KMS-11 (cell line): ENCODE measurements around the gene TRIM63.
"Not testable (repeated sequence)": the region's sequence is repeated elsewhere in the genome, so short reads cannot be mapped to it uniquely, and the experiment has no call there.

Experiments used
- H2AFZ ChIP-seq: fragments of 200-600 bp; sonication (generic); 2 replicates; pipeline ENCODE4 v1.6.1; 2016; ENCODE audit warnings: antibody characterized with exemption, mixed run types, low read depth
- H3K27ac ChIP-seq: fragments of 200-600 bp; sonication (generic); 2 replicates; pipeline ENCODE4 v1.6.1; 2016; ENCODE audit warnings: mild to moderate bottlenecking, mixed run types
- H3K27me3 ChIP-seq: fragments of 200-600 bp; sonication (generic); 2 replicates; pipeline ENCODE4 v1.6.1; 2017; ENCODE audit warnings: mild to moderate bottlenecking, low read depth, mixed run types, moderate library complexity; ENCODE audit not compliant: insufficient read depth
- H3K36me3 ChIP-seq: fragments of 200-600 bp; sonication (generic); 2 replicates; pipeline ENCODE4 v1.6.1; 2017; ENCODE audit warnings: mild to moderate bottlenecking, mixed run types; ENCODE audit not compliant: insufficient read depth
- H3K4me1 ChIP-seq: fragments of 200-600 bp; sonication (generic); 2 replicates; pipeline ENCODE4 v1.6.1; 2016; ENCODE audit warnings: mild to moderate bottlenecking, low read depth, mixed run types; ENCODE audit not compliant: poor library complexity, severe bottlenecking
- H3K4me2 ChIP-seq: fragments of 200-600 bp; sonication (generic); 2 replicates; pipeline ENCODE4 v1.7.0; 2016; ENCODE audit warnings: mild to moderate bottlenecking, mixed run types
- H3K4me3 ChIP-seq: fragments of 200-600 bp; sonication (generic); IDR thresholded peaks from 2 replicates; pipeline ENCODE4 v1.6.1; 2017; ENCODE audit warnings: low read depth, low read length, mixed read lengths; ENCODE audit not compliant: insufficient read depth
- H3K79me2 ChIP-seq: fragments of 200-600 bp; sonication (generic); 2 replicates; pipeline ENCODE4 v1.6.1; 2016; ENCODE audit warnings: low read depth, mixed run types; ENCODE audit not compliant: insufficient read depth
- H3K9ac ChIP-seq: fragments of 200-600 bp; sonication (generic); 2 replicates; pipeline ENCODE4 v1.6.1; 2016; ENCODE audit warnings: mild to moderate bottlenecking, mixed run types
- H4K20me1 ChIP-seq: fragments of 200-600 bp; sonication (generic); 2 replicates; pipeline ENCODE4 v1.6.1; 2016; ENCODE audit warnings: mild to moderate bottlenecking, mixed run types; ENCODE audit not compliant: insufficient read depth
- TF ChIP-seq, protein P1 (sequence below): fragments of 200-600 bp; sonication (generic); conservative IDR thresholded peaks from 2 replicates; pipeline ENCODE4 v1.6.1; 2017; ENCODE audit warnings: low read depth, mild to moderate bottlenecking, antibody characterized with exemption, low read length, moderate library complexity, mixed read lengths

The TRIM63 gene

GRCh38 chr1:26096471-26096870, 29.0 kb upstream of the TRIM63 start:
- Histone ChIP-seq H3K36me3 (no peaks in the 10 kb centered on the region), H2AFZ (no peak overlapping the region), H3K9ac (no peak overlapping the region), H3K79me2 (no peaks in the 10 kb centered on the region), H3K27ac (no peak overlapping the region), H3K4me1 (no peaks in the 10 kb centered on the region), H3K4me3 (no peak overlapping the region), H3K4me2 (no peak overlapping the region), H3K27me3 (peaks cover 4% of the 10 kb centered on the region; the same call in 1 of the 2 replicates), H4K20me1 (no peaks in the 10 kb centered on the region)
- TF ChIP-seq, protein P1, sequence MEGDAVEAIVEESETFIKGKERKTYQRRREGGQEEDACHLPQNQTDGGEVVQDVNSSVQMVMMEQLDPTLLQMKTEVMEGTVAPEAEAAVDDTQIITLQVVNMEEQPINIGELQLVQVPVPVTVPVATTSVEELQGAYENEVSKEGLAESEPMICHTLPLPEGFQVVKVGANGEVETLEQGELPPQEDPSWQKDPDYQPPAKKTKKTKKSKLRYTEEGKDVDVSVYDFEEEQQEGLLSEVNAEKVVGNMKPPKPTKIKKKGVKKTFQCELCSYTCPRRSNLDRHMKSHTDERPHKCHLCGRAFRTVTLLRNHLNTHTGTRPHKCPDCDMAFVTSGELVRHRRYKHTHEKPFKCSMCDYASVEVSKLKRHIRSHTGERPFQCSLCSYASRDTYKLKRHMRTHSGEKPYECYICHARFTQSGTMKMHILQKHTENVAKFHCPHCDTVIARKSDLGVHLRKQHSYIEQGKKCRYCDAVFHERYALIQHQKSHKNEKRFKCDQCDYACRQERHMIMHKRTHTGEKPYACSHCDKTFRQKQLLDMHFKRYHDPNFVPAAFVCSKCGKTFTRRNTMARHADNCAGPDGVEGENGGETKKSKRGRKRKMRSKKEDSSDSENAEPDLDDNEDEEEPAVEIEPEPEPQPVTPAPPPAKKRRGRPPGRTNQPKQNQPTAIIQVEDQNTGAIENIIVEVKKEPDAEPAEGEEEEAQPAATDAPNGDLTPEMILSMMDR: no peak

DNA sequence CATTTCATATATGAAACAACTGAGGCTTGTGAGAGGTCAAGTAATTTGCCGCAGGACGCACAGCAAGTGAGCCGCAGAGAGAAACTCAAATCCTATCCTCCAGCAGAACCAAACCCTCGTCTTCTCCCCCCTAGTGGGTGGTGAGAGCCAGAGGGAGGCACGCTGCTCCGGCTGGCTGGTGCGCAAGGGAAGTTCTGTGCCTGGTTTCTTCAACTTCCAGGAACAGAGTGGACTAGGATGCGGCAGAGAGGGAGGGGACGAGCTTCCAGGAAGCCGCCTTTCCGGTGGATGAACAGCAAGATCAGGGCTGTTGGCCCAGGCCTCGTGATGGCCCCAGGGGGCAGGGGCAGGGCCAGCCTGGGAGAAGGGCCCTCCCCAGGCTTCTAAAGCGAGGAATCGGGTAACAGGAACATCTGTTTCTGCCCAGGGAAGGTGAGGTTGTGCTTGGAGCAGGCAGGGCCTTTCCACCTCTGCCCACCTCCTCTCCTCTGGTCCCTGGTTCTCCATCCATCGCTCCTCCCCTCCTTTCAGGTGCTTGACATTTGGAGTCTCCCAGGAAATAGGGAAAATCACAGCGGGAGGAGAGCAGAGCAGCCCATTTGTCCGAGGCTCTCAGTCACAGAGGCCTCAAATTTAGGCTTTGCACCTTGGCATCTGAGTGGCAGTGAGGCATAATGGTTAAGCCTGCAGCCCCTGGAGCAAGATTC, 27.4 kb upstream of the TRIM63 start:
- H3K27ac ChIP-seq: no peak overlapping the region

DNA sequence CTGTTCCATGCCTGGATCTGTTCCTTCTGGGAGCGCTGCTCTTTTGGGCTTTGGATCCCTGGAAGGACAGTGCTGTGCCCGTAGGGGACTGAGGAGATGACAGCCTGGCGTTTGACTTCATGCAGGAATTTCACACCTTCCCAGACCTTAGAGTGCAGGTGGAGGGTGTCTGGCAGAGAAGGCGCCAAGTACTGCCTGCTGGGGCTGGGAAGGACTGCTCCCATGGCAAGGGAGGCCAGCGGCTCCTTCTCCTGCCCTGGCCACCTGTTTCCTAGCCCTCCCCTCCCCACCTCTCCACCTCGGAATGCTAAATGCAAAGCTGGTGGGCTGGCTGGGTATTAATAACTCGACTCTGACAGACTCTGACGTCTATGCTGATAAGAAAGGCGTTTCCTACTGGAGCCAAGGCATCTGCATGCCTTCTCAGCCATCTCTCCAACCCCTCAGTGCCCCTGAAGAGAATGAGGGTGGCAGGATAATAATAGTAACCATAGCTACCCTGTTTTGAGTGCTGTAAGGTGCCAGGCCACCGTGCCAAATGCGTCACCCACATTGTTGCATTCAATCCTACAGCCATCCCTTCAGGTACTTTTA, 26.7 kb upstream of the TRIM63 start:
- H2AFZ ChIP-seq: no peak overlapping the region
- TF ChIP-seq, protein P1: no peak
- H3K27ac ChIP-seq: no peak overlapping the region
- no peaks in the 10 kb centered on the region for H3K79me2 ChIP-seq
- H3K4me1 ChIP-seq: no peaks in the 10 kb centered on the region
- no peak overlapping the region for H3K9ac ChIP-seq
- H3K4me3 ChIP-seq: no peak overlapping the region
- peaks cover 4% of the 10 kb centered on the region; the same call in 1 of the 2 replicates for H3K27me3 ChIP-seq
- no peaks in the 10 kb centered on the region for H3K36me3 ChIP-seq
- no peak overlapping the region for H3K4me2 ChIP-seq
- H4K20me1 ChIP-seq: no peaks in the 10 kb centered on the region

More for the DNA sequence above, 27.4 kb upstream of the TRIM63 start:
- Histone ChIP-seq H3K4me3 (no peak overlapping the region), H3K9ac (no peak overlapping the region), H2AFZ (no peak overlapping the region), H3K4me2 (no peak overlapping the region), H3K4me1 (no peaks in the 10 kb centered on the region), H3K36me3 (no peaks in the 10 kb centered on the region), H3K79me2 (no peaks in the 10 kb centered on the region), H3K27me3 (peaks cover 4% of the 10 kb centered on the region; the same call in 1 of the 2 replicates), H4K20me1 (no peaks in the 10 kb centered on the region)
- TF ChIP-seq, protein P1: no peak

GRCh38 chr1:26093569-26093968, 26.1 kb upstream of the TRIM63 start:
- not testable (repeated sequence) for H3K27ac ChIP-seq, H3K4me2 ChIP-seq

GRCh38 chr1:26092422-26092821, 25.0 kb upstream of the TRIM63 start:
- no peaks in the 10 kb centered on the region for H4K20me1 ChIP-seq
- no peak overlapping the region for H3K4me2 ChIP-seq
- no peak overlapping the region for H2AFZ ChIP-seq
- H3K36me3 ChIP-seq: no peaks in the 10 kb centered on the region
- H3K79me2 ChIP-seq: no peaks in the 10 kb centered on the region
- no peak overlapping the region for H3K27ac ChIP-seq
- peaks cover 4% of the 10 kb centered on the region; the same call in 1 of the 2 replicates for H3K27me3 ChIP-seq
- H3K9ac ChIP-seq: no peak overlapping the region
- TF ChIP-seq, protein P1: no peak
- no peaks in the 10 kb centered on the region for H3K4me1 ChIP-seq
- no peak overlapping the region for H3K4me3 ChIP-seq

More at GRCh38 chr1:26093569-26093968, 26.1 kb upstream of the TRIM63 start:
- not testable (repeated sequence) for H3K36me3 ChIP-seq, H3K79me2 ChIP-seq, H3K4me3 ChIP-seq, H3K4me1 ChIP-seq, H2AFZ ChIP-seq, H3K27me3 ChIP-seq, H4K20me1 ChIP-seq, H3K9ac ChIP-seq
